ENCODE data around the gene TIE1. TPM values are rescaled to one million over a fixed set of nuclear protein-coding genes. Genes with fewer than 3 reads are reported as not detected.

The TIE1 gene
- total RNA-seq, 4 donors from 2014 or later = 30.6 to 65.1 (median 47.7) TPM

DNA sequence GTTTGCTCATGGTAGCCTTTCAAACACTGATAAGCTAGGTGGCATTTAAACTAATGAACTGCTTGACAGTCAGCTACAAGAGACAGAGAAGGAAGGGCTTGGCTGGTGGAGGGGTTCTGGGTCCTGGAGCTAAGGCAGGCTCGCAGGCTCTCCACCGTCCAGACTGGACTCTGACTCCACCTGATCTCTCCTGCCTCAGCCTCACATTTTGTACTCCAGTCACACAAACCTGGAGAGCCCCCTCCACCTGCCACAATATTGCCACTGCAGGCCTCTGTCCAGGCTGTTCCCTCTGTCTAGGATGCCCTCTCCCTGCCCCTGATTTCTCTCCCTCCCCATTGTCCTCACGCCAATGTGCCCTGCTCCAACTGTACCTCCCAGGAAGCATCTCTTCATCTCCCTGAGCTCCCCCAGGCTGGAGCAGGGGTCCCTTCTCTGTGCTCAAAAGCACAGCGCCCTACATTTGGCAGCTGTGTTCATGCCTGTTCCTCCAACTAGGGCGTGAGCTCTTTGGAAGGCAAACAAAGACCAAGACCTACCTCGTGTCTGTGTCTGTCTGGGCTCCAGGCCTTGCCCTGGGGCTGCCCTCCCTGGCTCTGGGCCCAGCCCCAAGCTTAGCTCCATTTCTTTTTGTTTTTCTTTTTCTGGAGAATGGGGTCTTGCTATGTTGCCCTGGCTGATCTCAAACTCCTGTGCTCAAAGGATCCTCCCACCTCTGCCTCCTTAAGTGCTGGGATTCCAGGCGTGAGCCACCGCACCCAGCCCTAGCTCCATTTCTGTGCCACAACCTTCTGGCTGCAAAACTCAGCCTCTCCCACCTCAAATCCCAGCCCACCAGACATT lies 2.9 kb downstream of the TIE1 start:
- Histone ChIP-seq H3K4me1 (peaks cover 89 to 94% of the 10 kb centered on the region in 2 donors), H3K9me3 (no peaks in the 10 kb centered on the region), H3K4me3 (replicated peaks in 1 of 3) (no peak overlapping the region), H3K27me3 (no peaks in the 10 kb centered on the region), H3K36me3 (no peaks in the 10 kb centered on the region), H3K27ac (peak overlapping the region; percentile 80 to 100 (median 97))
- TF ChIP-seq CTCF (IDR thresholded peaks at IDR 0.05) (no peak), POLR2A (IDR thresholded peaks at IDR 0.05) (peak in 1 of 2 donors; percentile 38)
- WGBS, 2 donors = 63 to 64% methylated on average over 8 of the region's 8 CpGs
- intact Hi-C loops (cut with DNase I) = no loop called here
- peak; percentile 46 to 54 for DNase-seq

GRCh38 chr1:43304314-43304681 lies 3.5 kb downstream of the TIE1 start:
- no peak for TF ChIP-seq POLR2A (IDR thresholded peaks at IDR 0.05)
- peak in 1 of 6 experiments; percentile 15 for TF ChIP-seq CTCF (IDR thresholded peaks at IDR 0.05)
- no peaks in the 10 kb centered on the region for H3K27me3 ChIP-seq
- no peak overlapping the region for H3K4me3 ChIP-seq (replicated peaks in 1 of 3)
- peaks cover 83 to 88% of the 10 kb centered on the region in 2 donors for H3K4me1 ChIP-seq
- H3K36me3 ChIP-seq = no peaks in the 10 kb centered on the region
- peak; percentile 40 to 50 for DNase-seq
- H3K27ac ChIP-seq = peak overlapping the region; percentile 80 to 100 (median 97)
- H3K9me3 ChIP-seq = no peaks in the 10 kb centered on the region
- 21 to 26% methylated on average over 8 of the region's 8 CpGs for WGBS, 2 donors
- intact Hi-C loops (cut with DNase I) = no loop called here

- Histone ChIP-seq H3K9me3 (no peaks in the 10 kb centered on the region), H3K4me1 (peaks cover 78 to 82% of the 10 kb centered on the region in 2 donors), H3K27ac (peak overlapping the region; percentile 80 to 100 (median 97)), H3K27me3 (no peaks in the 10 kb centered on the region), H3K36me3 (no peaks in the 10 kb centered on the region), H3K4me3 (replicated peaks in 1 of 3) (no peak overlapping the region)
- peak in 1 of 2 donors; percentile 14 for DNase-seq
- WGBS, 2 donors = 89 to 91% methylated on average over 26 to 46 of the region's 46 CpGs
- TF ChIP-seq POLR2A (IDR thresholded peaks at IDR 0.05) = no peak
- no peak for TF ChIP-seq CTCF (IDR thresholded peaks at IDR 0.05)
- intact Hi-C loops (cut with DNase I) = no loop called here
Measured at GRCh38 chr1:43304771-43305300, 4.1 kb downstream of the TIE1 start.

DNA sequence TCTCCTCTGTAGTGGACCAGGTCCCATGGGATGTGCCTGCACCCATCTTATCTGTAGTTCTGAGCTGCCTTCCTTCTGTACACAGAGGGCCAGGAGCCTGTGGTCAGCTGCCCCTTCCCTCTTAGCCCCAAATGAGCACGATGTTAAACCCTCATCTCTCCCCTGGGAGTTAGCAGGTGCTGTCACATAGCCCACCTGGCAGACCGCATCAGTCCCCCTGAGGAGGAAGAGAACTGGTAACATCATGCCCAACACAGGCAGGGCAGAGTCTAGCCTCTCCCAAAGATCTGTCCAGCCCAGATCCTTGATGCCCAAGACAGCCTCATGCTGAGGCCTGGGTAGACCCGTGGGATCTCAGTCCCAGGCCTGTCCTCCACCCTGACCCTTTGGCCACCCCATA lies 4.7 kb downstream of the TIE1 start:
- WGBS, 2 donors = 50 to 67% methylated on average over 1 to 2 of the region's 3 CpGs
- Histone ChIP-seq H3K4me1 (peaks cover 72 to 76% of the 10 kb centered on the region in 2 donors), H3K9me3 (no peaks in the 10 kb centered on the region), H3K27ac (peak overlapping the region; percentile 67 to 100 (median 97)), H3K36me3 (no peaks in the 10 kb centered on the region), H3K4me3 (replicated peaks in 1 of 3) (no peak overlapping the region), H3K27me3 (no peaks in the 10 kb centered on the region)
- intact Hi-C loops (cut with DNase I) = no loop called here
- TF ChIP-seq CTCF (IDR thresholded peaks at IDR 0.05) = no peak
- no peak for TF ChIP-seq POLR2A (IDR thresholded peaks at IDR 0.05)
- DNase-seq = no peak
